Tibial nerve (tissue), 4 donors: ENCODE data around the gene TRIP11. TPM values are rescaled to one million over a fixed set of nuclear protein-coding genes. Genes with fewer than 3 reads are reported as not detected.

Experiments
- DNase-seq, 2 donors: peaks; one replicate each; pipeline ENCODE4 v3.0.0-alpha.2; 2019; ENCODE audit warnings: low spot score in 2 of 2
- H3K27ac ChIP-seq, 4 donors: fragments of 200-600 bp; sonication (generic) in 3 of 4; one replicate each; pipeline ENCODE4 v1.5.1; 2017 to 2019; ENCODE audit warnings: mild to moderate bottlenecking in 1 of 4
- H3K27me3 ChIP-seq, 2 donors: fragments of 200-600 bp; sonication (generic) in 1 of 2; one replicate each; pipeline versions ENCODE4 v1.5.1 to v1.6.0; 2017 to 2019
- H3K36me3 ChIP-seq, 3 donors: fragments of 200-600 bp; sonication (generic); one replicate each; pipeline ENCODE4 v1.5.1; 2018 to 2019
- H3K4me1 ChIP-seq, 4 donors: fragments of 200-600 bp; sonication (generic) in 3 of 4; one replicate each; pipeline ENCODE4 v1.5.1; 2017 to 2019
- H3K4me3 ChIP-seq, 4 donors: fragments of 200-600 bp; sonication (generic) in 3 of 4; one replicate each; pipeline ENCODE4 v1.5.1; 2017 to 2019; ENCODE audit warnings: mild to moderate bottlenecking in 1 of 4, moderate library complexity in 1 of 4
- H3K9me3 ChIP-seq, 4 donors: fragments of 200-600 bp; sonication (generic) in 3 of 4; one replicate each; pipeline ENCODE4 v1.5.1; 2017 to 2019
- CTCF ChIP-seq, 5 experiments: fragments of 200-600 bp in 3 of 5; fragments of 450-650 bp in 2 of 5; sonication (generic) in 3 of 5; IDR thresholded peaks; one replicate each; pipeline ENCODE4 v1.5.1; 2016 to 2019; ENCODE audit warnings: antibody characterized with exemption in 5 of 5, mild to moderate bottlenecking in 3 of 5, moderate library complexity in 2 of 5
- EP300 ChIP-seq, 2 donors: sonication (generic); formaldehyde crosslinking; IDR thresholded peaks; one replicate each; pipeline ENCODE4 v1.6.1; 2017; ENCODE audit warnings: antibody characterized with exemption in 2 of 2, mild to moderate bottlenecking in 1 of 2
- POLR2A ChIP-seq, 2 donors: fragments of 450-650 bp; IDR thresholded peaks; one replicate each; pipeline ENCODE4 v1.6.1; 2017; ENCODE audit warnings: antibody characterized with exemption in 2 of 2, mild to moderate bottlenecking in 2 of 2, moderate library complexity in 2 of 2
- WGBS, 2 donors: methylation state at CpG; one replicate each; pipeline ENCODE4 v1.1.5; 2018; 5-methylcytosine and 5-hydroxymethylcytosine counted together
- total RNA-seq, 4 donors: library from RNA; depleted of rRNA; stranded (reverse); fragments of >200 nt; gene quantifications; one replicate each; pipeline ENCODE4 v1.1.0, GENCODE V29; 2016

The TRIP11 gene
- total RNA-seq, 4 donors from 2014 or later: 26.9 to 33.5 (median 33.3) TPM

GRCh38 chr14:92039063-92039718, 668 bp downstream of the TRIP11 start:
- H3K27ac ChIP-seq: peak overlapping the region; percentile 91 to 99 (median 98)
- no peaks in the 10 kb centered on the region for H3K27me3 ChIP-seq
- DNase-seq: no peak
- TF ChIP-seq EP300 (IDR thresholded peaks at IDR 0.05): no peak
- no peak for TF ChIP-seq CTCF (IDR thresholded peaks at IDR 0.05)
- no peak for TF ChIP-seq POLR2A (IDR thresholded peaks at IDR 0.05)
- peak overlapping the region; percentile 78 to 89 (median 85) for H3K4me3 ChIP-seq
- peaks cover 0 to 50% (median 18%) of the 10 kb centered on the region in 4 donors for H3K4me1 ChIP-seq
- H3K36me3 ChIP-seq: peaks cover 0 to 15% (median 0%) of the 10 kb centered on the region in 3 donors
- H3K9me3 ChIP-seq: no peaks in the 10 kb centered on the region
- WGBS, 2 donors: 0% methylated on average over 22 of the region's 22 CpGs

- Histone ChIP-seq H3K4me1 (peaks cover 0 to 58% (median 18%) of the 10 kb centered on the region in 4 donors), H3K27ac (peak overlapping the region in 1 of 4 donors; percentile 98), H3K4me3 (peak overlapping the region in 3 of 4 donors; percentile 83 to 89 (median 87)), H3K27me3 (no peaks in the 10 kb centered on the region), H3K9me3 (no peaks in the 10 kb centered on the region), H3K36me3 (peaks cover 0 to 15% (median 0%) of the 10 kb centered on the region in 3 donors)
- 33 to 34% methylated on average over 3 of the region's 3 CpGs for WGBS, 2 donors
- TF ChIP-seq CTCF (IDR thresholded peaks at IDR 0.05) (no peak), POLR2A (IDR thresholded peaks at IDR 0.05) (no peak)
- no peak for DNase-seq
Observed at GRCh38 chr14:92037989-92038388, 1.9 kb downstream of the TRIP11 start.

GRCh38 chr14:92035890-92036289, 4.0 kb downstream of the TRIP11 start:
- no peak overlapping the region for H3K27ac ChIP-seq
- no peak for TF ChIP-seq CTCF (IDR thresholded peaks at IDR 0.05)
- no peak for TF ChIP-seq EP300 (IDR thresholded peaks at IDR 0.05)
- no peak for TF ChIP-seq POLR2A (IDR thresholded peaks at IDR 0.05)
- H3K4me1 ChIP-seq: peaks cover 0 to 53% (median 17%) of the 10 kb centered on the region in 4 donors
- no peaks in the 10 kb centered on the region for H3K27me3 ChIP-seq
- no peaks in the 10 kb centered on the region for H3K9me3 ChIP-seq
- DNase-seq: no peak
- H3K36me3 ChIP-seq: peaks cover 0 to 34% (median 13%) of the 10 kb centered on the region in 3 donors
- WGBS, 2 donors: 14 to 68% methylated on average over 1 of the region's 1 CpG
- no peak overlapping the region for H3K4me3 ChIP-seq

- Histone ChIP-seq H3K4me3 (no peak overlapping the region), H3K9me3 (no peaks in the 10 kb centered on the region), H3K27ac (no peak overlapping the region), H3K36me3 (peaks cover 0 to 47% (median 13%) of the 10 kb centered on the region in 3 donors), H3K4me1 (peaks cover 0 to 50% (median 16%) of the 10 kb centered on the region in 4 donors), H3K27me3 (no peaks in the 10 kb centered on the region)
- WGBS, 2 donors: 87 to 91% methylated on average over 11 of the region's 11 CpGs
- DNase-seq: no peak
- TF ChIP-seq EP300 (IDR thresholded peaks at IDR 0.05): no peak
- TF ChIP-seq POLR2A (IDR thresholded peaks at IDR 0.05): no peak
- no peak for TF ChIP-seq CTCF (IDR thresholded peaks at IDR 0.05)
Observed at GRCh38 chr14:92033906-92034687, 5.8 kb downstream of the TRIP11 start.

GRCh38 chr14:92033433-92033832, 6.4 kb downstream of the TRIP11 start:
- H3K27ac ChIP-seq: no peak overlapping the region
- TF ChIP-seq EP300 (IDR thresholded peaks at IDR 0.05): no peak
- TF ChIP-seq CTCF (IDR thresholded peaks at IDR 0.05): no peak
- TF ChIP-seq POLR2A (IDR thresholded peaks at IDR 0.05): no peak
- no peaks in the 10 kb centered on the region for H3K9me3 ChIP-seq
- 93 to 97% methylated on average over 1 of the region's 1 CpG for WGBS, 2 donors
- peaks cover 0 to 43% (median 11%) of the 10 kb centered on the region in 4 donors for H3K4me1 ChIP-seq
- H3K27me3 ChIP-seq: no peaks in the 10 kb centered on the region
- no peak for DNase-seq
- H3K36me3 ChIP-seq: peaks cover 0 to 50% (median 13%) of the 10 kb centered on the region in 3 donors
- no peak overlapping the region for H3K4me3 ChIP-seq
